ENCODE data around the gene TRAK2.
"Not testable (repeated sequence)": the region's sequence is repeated elsewhere in the genome, so short reads cannot be mapped to it uniquely, and the experiment has no call there.

Gene TRAK2

DNA sequence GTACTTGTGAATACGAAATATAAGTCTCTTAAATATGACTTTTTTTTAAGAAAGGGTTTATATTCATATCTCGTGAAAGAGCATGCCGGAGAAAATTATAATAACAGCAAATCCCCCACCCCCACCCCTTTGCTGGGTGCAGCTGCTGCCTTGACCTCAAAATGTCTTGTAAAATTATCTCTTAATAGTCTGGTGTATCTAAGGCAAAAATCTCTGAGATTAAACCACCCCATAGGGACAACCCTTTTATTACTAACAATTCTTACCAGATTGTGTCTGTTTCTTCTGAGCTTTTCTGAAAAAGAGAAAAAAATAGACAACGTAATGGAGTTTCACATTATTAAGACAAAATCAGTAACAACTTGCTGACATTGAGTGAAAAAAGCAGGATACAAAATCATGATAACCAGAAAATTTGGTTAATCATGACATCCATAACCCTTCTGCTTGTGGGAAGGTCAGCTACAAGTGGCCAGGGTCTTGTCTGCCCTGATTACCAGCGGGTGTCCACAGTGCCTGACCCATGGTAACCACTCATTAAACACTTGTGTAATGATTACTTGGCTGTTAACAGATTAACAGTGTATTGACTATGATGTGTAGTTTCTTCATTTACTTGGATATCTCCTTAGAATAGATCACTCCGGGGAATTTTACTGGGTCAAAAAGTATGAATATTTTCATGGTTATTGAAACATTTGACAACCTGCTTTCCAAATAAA, 1.8 kb upstream of the TRAK2 start:
- no peak for DNase-seq (ENCODE audit: low read depth)
- H3K4me3 ChIP-seq (ENCODE audit: low read depth, low read length), result peak overlapping the region; percentile 83

GRCh38 chr2:201452058-201452921, 1.0 kb upstream of the TRAK2 start:
- H3K4me3 ChIP-seq (ENCODE audit: low read depth, low read length), result peak overlapping the region; percentile 83
- no peak for DNase-seq (ENCODE audit: low read depth)

DNA sequence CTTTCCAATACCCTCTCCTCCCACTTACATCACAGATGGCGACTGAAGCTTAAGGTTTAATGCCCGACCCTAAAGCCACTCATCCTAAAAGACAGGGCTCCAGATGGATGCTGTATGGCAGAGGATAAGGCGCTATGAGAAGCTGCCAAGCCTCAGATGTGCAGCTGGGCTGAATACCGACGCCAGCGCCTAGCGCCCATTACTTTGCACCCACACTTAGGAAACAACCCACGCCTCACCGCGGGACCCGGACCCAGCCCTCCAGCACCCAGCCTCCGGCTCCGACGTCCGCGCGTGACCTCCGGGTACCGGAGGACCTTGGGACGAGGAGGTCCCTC, 335 bp downstream of the TRAK2 start:
- no peak for DNase-seq (ENCODE audit: low read depth)
- peak overlapping the region; percentile 83 for H3K4me3 ChIP-seq (ENCODE audit: low read depth, low read length)

GRCh38 chr2:201448701-201449100, 2.6 kb downstream of the TRAK2 start:
- no peak overlapping the region for H3K4me3 ChIP-seq (ENCODE audit: low read depth, low read length)
- no peak for DNase-seq (ENCODE audit: low read depth)

DNA sequence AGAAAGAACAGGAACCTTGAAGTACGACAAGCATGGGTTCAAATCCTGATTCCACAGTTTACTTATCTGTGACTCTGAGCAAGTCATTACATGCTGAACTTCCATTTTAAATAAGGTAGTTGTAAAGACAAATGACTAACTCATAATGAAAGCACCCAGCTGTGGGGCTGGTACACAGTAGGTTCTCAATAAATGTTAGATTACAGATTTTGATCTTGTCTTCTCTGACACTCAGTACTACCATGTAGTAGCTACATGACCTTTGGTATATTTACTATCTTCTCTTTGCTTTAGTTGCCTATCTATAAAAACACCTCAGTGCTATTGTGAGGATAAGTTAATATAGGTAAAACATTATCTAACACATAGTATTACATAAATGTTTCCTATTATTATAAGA, 3.2 kb downstream of the TRAK2 start:
- no peak overlapping the region for H3K4me3 ChIP-seq (ENCODE audit: low read depth, low read length)
- DNase-seq (ENCODE audit: low read depth), result no peak

- DNase-seq (ENCODE audit: low read depth), result no peak
- no peak overlapping the region for H3K4me3 ChIP-seq (ENCODE audit: low read depth, low read length)
Measured at GRCh38 chr2:201447086-201447485, 4.2 kb downstream of the TRAK2 start.

GRCh38 chr2:201444746-201445465, 6.4 kb downstream of the TRAK2 start:
- H3K4me3 ChIP-seq (ENCODE audit: low read depth, low read length), result no peak overlapping the region
- DNase-seq (ENCODE audit: low read depth), result no peak

- H3K4me3 ChIP-seq (ENCODE audit: low read depth, low read length), result no peak overlapping the region
- DNase-seq (ENCODE audit: low read depth), result no peak
Measured at GRCh38 chr2:201441409-201441808, 9.8 kb downstream of the TRAK2 start.

- no peak for DNase-seq (ENCODE audit: low read depth)
- H3K4me3 ChIP-seq (ENCODE audit: low read depth, low read length), result no peak overlapping the region
Measured at GRCh38 chr2:201440182-201440581, 11.1 kb downstream of the TRAK2 start.

- not testable (repeated sequence) for H3K4me3 ChIP-seq (ENCODE audit: low read depth, low read length); DNase-seq (ENCODE audit: low read depth)
Measured at GRCh38 chr2:201439336-201439922, 11.8 kb downstream of the TRAK2 start.

GRCh38 chr2:201436141-201436540, 15.1 kb downstream of the TRAK2 start:
- no peak overlapping the region for H3K4me3 ChIP-seq (ENCODE audit: low read depth, low read length)
- no peak for DNase-seq (ENCODE audit: low read depth)

DNA sequence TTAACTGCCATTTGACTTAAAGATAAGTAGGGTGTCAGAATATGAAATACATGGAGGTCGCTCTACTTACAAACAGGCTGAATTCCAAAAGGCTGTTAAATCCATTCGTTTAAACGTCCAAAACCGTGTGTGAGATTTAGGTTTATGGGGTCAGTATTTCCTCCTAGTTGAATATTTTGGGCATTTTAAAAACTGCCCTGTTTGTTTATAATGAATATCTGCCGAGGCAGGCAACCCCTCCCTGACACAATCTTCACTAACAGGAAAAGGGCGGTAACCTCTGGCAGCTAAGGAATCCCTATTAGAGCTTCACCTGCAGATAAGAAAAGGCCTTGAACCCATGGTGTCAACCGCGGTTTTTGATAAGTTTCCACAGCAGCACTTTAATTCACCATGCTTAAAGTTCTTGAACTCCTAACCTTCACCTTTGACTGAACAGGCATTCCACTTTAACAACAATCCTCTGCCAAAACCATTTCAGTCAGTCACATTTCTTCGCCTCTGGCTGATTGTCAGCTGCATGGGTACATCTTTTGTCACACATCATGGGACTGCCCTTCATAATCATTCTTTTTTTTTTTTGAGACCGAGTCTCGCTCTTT, 17.8 kb downstream of the TRAK2 start:
- H3K4me3 ChIP-seq (ENCODE audit: low read depth, low read length), result no peak overlapping the region
- DNase-seq (ENCODE audit: low read depth), result no peak

GRCh38 chr2:201432621-201433393, 18.5 kb downstream of the TRAK2 start:
- no peak for DNase-seq (ENCODE audit: low read depth)
- H3K4me3 ChIP-seq (ENCODE audit: low read depth, low read length), result no peak overlapping the region

- H3K4me3 ChIP-seq (ENCODE audit: low read depth, low read length), result no peak overlapping the region
- no peak for DNase-seq (ENCODE audit: low read depth)
Measured at GRCh38 chr2:201432038-201432620, 19.1 kb downstream of the TRAK2 start.

GRCh38 chr2:201430839-201431238, 20.4 kb downstream of the TRAK2 start:
- no peak for DNase-seq (ENCODE audit: low read depth)
- no peak overlapping the region for H3K4me3 ChIP-seq (ENCODE audit: low read depth, low read length)

- DNase-seq (ENCODE audit: low read depth); H3K4me3 ChIP-seq (ENCODE audit: low read depth, low read length): not testable (repeated sequence)
Measured at GRCh38 chr2:201430322-201430721, 20.9 kb downstream of the TRAK2 start.

- not testable (repeated sequence) for H3K4me3 ChIP-seq (ENCODE audit: low read depth, low read length); DNase-seq (ENCODE audit: low read depth)
Measured at GRCh38 chr2:201429835-201430234, 21.4 kb downstream of the TRAK2 start.

GRCh38 chr2:201428366-201428765, 22.9 kb downstream of the TRAK2 start:
- H3K4me3 ChIP-seq (ENCODE audit: low read depth, low read length); DNase-seq (ENCODE audit: low read depth): not testable (repeated sequence)
